ENCODE data around the gene FOXF1.

Gene FOXF1

DNA sequence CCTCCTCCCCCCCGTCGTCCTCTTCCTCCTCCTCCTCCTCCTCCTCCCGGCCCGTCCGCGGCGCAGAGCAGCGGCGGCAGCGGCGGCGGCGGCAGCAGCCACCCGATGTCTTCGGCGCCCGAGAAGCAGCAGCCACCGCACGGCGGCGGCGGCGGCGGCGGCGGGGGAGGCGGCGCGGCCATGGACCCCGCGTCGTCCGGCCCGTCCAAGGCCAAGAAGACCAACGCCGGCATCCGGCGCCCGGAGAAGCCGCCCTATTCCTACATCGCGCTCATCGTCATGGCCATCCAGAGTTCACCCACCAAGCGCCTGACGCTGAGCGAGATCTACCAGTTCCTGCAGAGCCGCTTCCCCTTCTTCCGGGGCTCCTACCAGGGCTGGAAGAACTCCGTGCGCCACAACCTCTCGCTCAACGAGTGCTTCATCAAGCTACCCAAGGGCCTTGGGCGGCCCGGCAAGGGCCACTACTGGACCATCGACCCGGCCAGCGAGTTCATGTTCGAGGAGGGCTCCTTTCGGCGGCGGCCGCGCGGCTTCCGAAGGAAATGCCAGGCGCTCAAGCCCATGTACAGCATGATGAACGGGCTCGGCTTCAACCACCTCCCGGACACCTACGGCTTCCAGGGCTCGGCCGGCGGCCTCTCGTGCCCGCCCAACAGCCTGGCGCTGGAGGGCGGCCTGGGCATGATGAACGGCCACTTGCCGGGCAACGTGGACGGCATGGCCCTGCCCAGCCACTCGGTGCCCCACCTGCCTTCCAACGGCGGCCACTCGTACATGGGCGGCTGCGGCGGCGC lies at the start of gene FOXF1:
TSS of gene FOXF1 (plus strand) at position 63 of the 797 bp plus-strand sequence. CDS start at position 106, 43 bp downstream.
- peak; percentile 26 for DNase-seq

DNA sequence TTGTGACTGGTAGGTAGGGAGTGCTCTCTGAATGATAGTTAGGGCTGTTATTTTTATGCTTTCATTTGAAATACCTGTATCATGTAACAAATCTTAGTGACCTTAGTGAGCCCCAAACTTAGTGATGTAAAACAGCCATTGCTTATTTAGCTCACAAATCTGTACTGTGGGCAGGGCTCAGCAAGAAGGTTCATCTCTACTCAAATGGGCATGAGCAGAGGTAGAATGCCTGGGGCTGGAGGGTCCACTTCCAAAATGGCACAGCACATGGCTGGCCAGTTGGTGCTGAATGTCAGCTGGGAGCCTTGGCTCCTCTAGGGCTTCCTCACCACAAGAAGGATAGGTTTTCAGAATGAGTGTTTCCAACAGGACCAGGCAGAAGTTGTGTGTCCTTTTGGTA lies 49.3 kb upstream of the FOXF1 start:
- DNase-seq = no peak

GRCh38 chr16:86462334-86463084 lies 47.8 kb upstream of the FOXF1 start:
- DNase-seq = no peak

- no peak for DNase-seq
Observed at GRCh38 chr16:86464044-86464443, 46.3 kb upstream of the FOXF1 start.

DNA sequence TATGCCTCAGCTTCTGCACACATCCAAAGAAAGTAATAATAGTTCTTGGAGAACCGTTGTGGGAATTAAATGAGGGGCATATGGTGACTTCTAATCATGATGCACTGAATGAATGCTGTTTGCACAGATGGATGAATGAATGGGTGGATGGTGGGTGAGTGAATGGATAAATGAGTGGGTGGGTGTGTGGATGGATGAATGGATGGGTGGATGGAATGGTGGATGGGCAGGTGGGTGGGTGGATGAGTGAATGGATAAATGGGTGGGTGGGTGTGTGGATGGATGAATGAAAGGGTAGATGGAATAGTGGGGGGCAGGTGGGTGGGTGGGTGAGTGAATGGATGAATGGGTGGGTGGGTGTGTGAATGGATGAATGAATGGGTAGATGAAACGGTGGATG lies 44.9 kb upstream of the FOXF1 start:
- DNase-seq = no peak

DNA sequence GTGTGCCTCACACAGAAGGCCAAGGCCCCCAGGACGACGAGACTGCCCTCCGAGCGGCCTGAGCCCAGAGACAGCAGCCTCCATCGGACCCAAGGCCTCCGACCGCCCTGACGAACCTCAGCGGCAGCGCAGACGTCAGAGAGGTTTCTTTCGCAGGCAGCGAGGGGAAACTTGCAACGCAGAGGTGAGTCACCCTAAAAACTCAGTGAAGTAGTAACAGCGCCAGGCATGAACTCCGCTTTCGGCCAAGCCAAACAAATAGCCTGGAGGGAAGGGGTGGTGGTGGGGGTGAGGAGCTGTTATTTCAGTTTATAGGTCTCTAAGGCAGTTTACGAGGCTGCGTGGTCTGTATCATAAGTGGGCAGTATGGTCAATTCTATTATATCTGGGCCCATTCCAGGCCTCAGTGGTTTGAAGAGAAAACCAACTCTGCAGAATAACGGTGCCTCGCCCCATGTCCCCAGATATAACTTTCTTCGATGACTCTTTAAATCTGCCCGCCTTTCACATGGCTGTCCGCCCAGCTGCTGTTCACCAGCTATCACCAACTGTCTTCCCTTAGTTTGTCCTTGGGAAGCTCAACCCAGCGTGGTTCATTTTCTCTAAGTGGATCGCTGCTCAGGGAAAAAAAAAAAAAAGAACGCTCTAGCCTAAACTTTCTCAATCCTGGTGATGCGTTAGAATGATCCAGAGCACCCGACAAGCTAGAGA lies 43.5 kb upstream of the FOXF1 start:
- no peak for DNase-seq

DNA sequence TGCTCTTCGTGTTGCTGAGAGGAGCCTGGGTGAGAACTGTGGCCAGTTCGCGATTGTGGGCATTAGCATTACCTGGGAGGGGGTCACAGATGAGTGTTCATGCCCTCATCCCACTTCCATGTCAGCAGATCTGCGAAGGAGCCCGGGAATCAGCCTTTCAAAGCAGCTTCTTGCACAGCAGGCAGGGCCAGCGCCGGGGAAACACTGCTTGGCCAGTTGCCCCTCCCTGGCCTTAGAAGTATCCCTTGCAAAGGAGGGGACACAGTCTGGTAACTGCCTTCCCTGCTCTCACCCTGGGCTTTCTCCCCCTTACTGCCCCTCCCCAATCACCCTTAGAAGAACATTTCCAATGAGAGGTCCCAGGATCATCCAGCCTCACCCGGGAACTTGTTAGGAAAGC lies 42.8 kb upstream of the FOXF1 start:
- no peak for DNase-seq

- DNase-seq = no peak
Observed at GRCh38 chr16:86470964-86471363, 39.4 kb upstream of the FOXF1 start.

- DNase-seq = no peak
Observed at GRCh38 chr16:86471896-86472295, 38.4 kb upstream of the FOXF1 start.

DNA sequence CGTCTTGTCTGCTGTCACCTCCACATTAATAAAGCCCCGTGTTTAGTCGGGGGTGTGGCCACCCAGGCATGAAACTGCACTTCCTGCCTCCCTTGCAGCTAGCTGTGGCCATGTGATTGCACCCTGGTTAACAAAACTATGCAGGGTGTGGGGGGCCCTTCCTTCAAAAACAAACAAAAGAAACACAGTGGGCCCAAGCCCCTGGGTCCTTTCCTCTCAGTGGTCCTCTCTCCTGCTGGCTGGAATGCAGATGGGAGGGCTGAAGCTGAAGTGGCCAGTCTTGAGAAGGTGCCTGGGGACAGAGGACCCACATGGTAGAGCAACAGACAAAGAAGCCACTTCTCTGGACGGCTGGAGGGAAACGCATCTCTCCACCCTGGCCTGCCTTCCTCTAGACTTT lies 38.0 kb upstream of the FOXF1 start:
- DNase-seq = no peak

DNA sequence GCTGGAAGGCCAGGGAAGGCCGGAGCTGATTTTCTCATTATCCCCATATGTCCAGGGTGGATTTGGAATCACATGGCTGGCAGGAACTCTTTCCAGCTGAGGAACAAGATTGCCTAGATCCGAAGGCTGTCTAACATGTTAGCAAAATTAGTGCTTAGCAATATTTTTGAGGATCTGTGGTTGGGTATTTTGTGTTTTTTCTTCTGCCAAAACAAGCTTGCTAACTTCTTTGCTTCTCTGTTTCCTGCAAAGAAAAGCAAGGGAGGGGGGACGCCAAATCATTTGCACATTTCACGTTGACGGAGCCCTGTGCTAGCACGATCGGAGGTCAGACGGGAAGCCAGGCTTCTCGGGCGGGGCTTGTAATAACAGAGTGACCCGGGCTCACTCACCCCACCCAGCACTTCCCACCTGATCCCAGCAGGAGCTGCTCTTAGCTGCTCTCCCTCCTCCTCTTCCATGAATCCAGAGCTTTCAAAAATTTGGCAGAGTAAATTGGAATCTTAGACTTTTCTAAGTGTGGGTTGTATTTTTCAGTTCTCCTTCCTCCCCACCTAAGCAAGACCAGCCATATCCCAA lies 33.3 kb upstream of the FOXF1 start:
- DNase-seq = no peak

DNA sequence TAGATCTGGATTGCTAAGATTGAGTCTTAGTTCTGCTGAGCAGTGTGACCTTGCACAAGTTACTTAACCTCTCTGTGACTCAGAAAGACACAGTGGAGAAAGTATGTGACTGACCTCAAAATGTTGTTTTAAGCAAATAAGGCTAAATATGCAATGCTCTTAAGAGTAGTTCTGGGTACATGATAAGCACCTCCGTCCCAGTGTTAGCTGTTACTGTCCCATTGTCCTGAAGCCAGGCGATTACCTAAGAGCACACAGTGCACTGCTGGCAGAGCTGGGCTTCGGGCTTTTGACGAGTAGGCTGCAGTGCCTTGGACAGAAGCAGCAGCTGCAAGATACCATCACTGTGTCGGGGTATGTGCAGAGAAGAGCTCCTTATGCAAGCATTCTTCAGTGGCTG lies 32.7 kb upstream of the FOXF1 start:
- DNase-seq = no peak

- no peak for DNase-seq
Observed at GRCh38 chr16:86478779-86479178, 31.5 kb upstream of the FOXF1 start.

- DNase-seq = no peak
Observed at GRCh38 chr16:86479419-86479818, 30.9 kb upstream of the FOXF1 start.

- no peak for DNase-seq
Observed at GRCh38 chr16:86480444-86480843, 29.9 kb upstream of the FOXF1 start.

DNA sequence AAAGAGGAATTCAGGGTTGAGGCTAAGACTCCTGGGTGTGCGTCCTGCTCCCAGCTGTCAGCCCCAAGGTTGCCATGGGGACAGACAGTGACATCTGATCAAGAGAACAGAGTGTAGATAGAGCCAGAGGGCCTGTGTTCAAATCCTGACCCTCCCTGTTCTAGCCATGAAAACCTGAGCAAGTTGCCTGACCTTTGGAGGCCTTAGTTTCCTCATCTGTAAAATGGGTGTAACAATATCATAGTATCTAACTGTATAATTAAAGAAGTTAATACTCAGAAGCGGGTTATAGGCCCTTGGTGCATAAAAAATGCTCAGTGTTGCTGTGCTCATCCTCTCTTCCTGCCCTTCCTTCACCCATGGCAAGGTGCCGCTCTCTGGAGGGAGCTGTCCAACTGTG lies 28.7 kb upstream of the FOXF1 start:
- no peak for DNase-seq

- DNase-seq = no peak
Observed at GRCh38 chr16:86484240-86484639, 26.1 kb upstream of the FOXF1 start.

GRCh38 chr16:86485746-86486145 lies 24.6 kb upstream of the FOXF1 start:
- no peak for DNase-seq

DNA sequence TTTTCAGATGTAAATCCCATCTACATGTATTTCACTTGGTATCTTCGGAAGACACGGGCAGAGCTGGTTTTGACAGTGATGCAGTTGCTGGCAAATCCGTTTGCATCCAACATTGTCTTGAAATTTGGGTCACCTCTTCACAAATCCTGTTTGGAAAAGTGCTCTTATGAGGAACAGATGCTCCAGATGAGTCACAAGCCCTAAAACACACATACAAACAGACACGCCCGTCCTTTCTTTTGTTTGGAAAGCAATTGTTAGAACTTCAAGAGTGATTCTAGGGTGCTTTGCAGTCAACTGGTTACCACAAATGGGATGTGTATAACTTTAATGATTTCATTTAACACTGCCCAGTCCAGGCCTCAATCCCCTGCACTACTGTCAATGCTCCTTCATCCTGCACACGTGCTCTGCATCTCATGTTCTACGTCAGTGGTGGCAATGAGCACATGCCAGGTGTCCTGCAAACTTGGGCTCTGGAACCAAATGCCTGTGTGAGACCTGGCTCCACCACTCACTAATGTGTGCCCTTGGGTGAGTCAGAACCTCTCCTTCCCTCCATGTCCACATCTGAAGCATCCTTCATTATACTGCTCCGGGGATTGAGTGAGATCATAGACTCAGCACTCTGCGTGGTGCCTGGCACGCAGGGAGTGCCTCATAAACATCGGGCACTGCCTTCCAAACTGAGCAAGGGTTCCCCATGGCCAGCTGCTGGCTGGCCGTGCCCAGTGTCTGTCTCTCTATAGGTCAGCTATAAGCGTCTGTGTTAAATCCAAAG lies 19.3 kb upstream of the FOXF1 start:
- peak; percentile 2 for DNase-seq

- DNase-seq = no peak
Observed at GRCh38 chr16:86491640-86492023, 18.7 kb upstream of the FOXF1 start.

- DNase-seq = no peak
Observed at GRCh38 chr16:86492267-86492960, 17.9 kb upstream of the FOXF1 start.
